Right lobe of liver (tissue), 6 donors: ENCODE measurements around the gene NUCKS1. TPM values are rescaled to one million over a fixed set of nuclear protein-coding genes. Genes with fewer than 3 reads are reported as not detected.

ENCODE experiments used
- ATAC-seq, 4 donors: fragments of 200-7000 bp; cut with Tn5 transposase; one replicate each; pipeline ENCODE4 v1.9.1; 2020; ENCODE audit warnings: mild to moderate bottlenecking in 4 of 4, moderate library complexity in 4 of 4
- DNase-seq, 3 donors: peaks; one replicate each; pipeline ENCODE4 v3.0.0-alpha.2; 2020
- H3K27ac ChIP-seq, 3 donors: fragments of 200-600 bp; one replicate each; pipeline ENCODE4 v1.8.0; 2022
- H3K27me3 ChIP-seq, 2 donors: fragments of 200-600 bp; one replicate each; pipeline ENCODE4 v1.8.0; 2022
- H3K36me3 ChIP-seq, 4 donors: fragments of 200-600 bp; sonication (generic) in 1 of 4; one replicate each; pipeline versions ENCODE4 v1.5.1 to v1.8.0; 2017 to 2022; ENCODE audit warnings: control low read depth in 1 of 4
- H3K4me1 ChIP-seq, 4 donors: fragments of 200-600 bp; sonication (generic) in 1 of 4; one replicate each; pipeline versions ENCODE4 v1.5.1 to v1.8.0; 2017 to 2022; ENCODE audit warnings: control low read depth in 1 of 4
- H3K4me3 ChIP-seq, 3 donors: fragments of 200-600 bp; one replicate each; pipeline ENCODE4 v1.8.0; 2022
- H3K9me3 ChIP-seq, 4 donors: fragments of 200-600 bp; sonication (generic) in 1 of 4; one replicate each; pipeline versions ENCODE4 v1.5.1 to v1.8.0; 2017 to 2022; ENCODE audit warnings: control low read depth in 1 of 4
- CTCF ChIP-seq, 4 donors: fragments of 200-600 bp in 3 of 4; fragments of 450-650 bp in 1 of 4; IDR thresholded peaks; one replicate each; pipeline versions ENCODE4 v1.5.1 to v1.8.0; 2016 to 2022; ENCODE audit warnings: antibody characterized with exemption in 4 of 4, mild to moderate bottlenecking in 2 of 4
- POLR2A ChIP-seq: fragments of 450-650 bp; IDR thresholded peaks from one replicate; pipeline ENCODE4 v1.6.1; 2017; ENCODE audit warnings: antibody characterized with exemption, mild to moderate bottlenecking
- WGBS: methylation state at CpG from one replicate; pipeline ENCODE4 v1.1.6; 2018; ENCODE audit warnings: low coverage, low lambda C conversion rate; ENCODE audit not compliant: insufficient coverage; ENCODE audit errors: missing lambda C conversion rate; 5-methylcytosine and 5-hydroxymethylcytosine counted together
- intact Hi-C, 2 donors: fragments of 100-400 bp; cut with DNase I; formaldehyde crosslinking; loops; one replicate each; pipeline versions ENCODE4 v1.11.2 to v1.14.1; 2022
- total RNA-seq, 6 experiments: library from RNA; depleted of rRNA in 2 of 6; stranded (reverse); fragments of >200 nt in 2 of 6; fragmentation: NEBNext Ultra II Directional in 3 of 6; extraction: Animal tissue kit (Norgen Biotek cat#: 25700) in 3 of 6; gene quantifications; one replicate each; pipeline versions ENCODE4 v1.1.0 to v1.2.4, GENCODE V29; 2016 to 2023
- donor health status: DM: no; HTN: yes; CAD: no.
- donor health status: DM: no; HTN: no; CAD: no.
- donor health status: DM: no; HTN: no; CAD: no.
- donor health status: DM: no; HTN: yes; CAD: no.
- donor health status: DM: no; HTN: yes; CAD: no.

The NUCKS1 gene
- total RNA-seq, 6 experiments from 2014 or later, result 32.8 to 91.1 (median 68.6) TPM

GRCh38 chr1:205775015-205775716 lies 25.2 kb upstream of the NUCKS1 start, which contains the start of gene RAB29:
Gene RAB29, minus strand, starts transcription at chr1:205775482. Its CDS starts 526 bp downstream, at chr1:205774956.
- no peaks in the 10 kb centered on the region for H3K27me3 ChIP-seq
- TF ChIP-seq CTCF (IDR thresholded peaks at IDR 0.05), result no peak
- peak; percentile 50 for TF ChIP-seq POLR2A
- DNase-seq, result peak; percentile 79 to 86 (median 83)
- no peaks in the 10 kb centered on the region for H3K9me3 ChIP-seq
- H3K36me3 ChIP-seq, result peaks cover 0 to 4% (median under 1%) of the 10 kb centered on the region in 4 donors
- peak within 1 kb of the TSS; percentile 62 to 80 (median 77) for H3K4me3 ChIP-seq
- intact Hi-C loops, result no loop called here
- under 1% methylated on average over 20 of the region's 40 CpGs for WGBS
- H3K4me1 ChIP-seq, result no peaks in the 10 kb centered on the region
- peak; percentile 96 to 98 (median 98) for ATAC-seq
- H3K27ac ChIP-seq, result peak within 1 kb of the TSS; percentile 54 to 78 (median 56)

- intact Hi-C loops, result no loop called here
- H3K36me3 ChIP-seq, result peaks cover 0 to 6% (median under 1%) of the 10 kb centered on the region in 4 donors
- H3K4me1 ChIP-seq, result no peaks in the 10 kb centered on the region
- H3K4me3 ChIP-seq, result peak overlapping the region; percentile 62 to 80 (median 77)
- TF ChIP-seq CTCF (IDR thresholded peaks at IDR 0.05) (no peak), POLR2A (no peak)
- no peaks in the 10 kb centered on the region for H3K27me3 ChIP-seq
- H3K27ac ChIP-seq, result peak overlapping the region; percentile 54 to 78 (median 56)
- DNase-seq (peak in 1 of 3 donors; percentile 26), ATAC-seq (peak; percentile 34 to 50 (median 45))
- WGBS, result 19% methylated on average over 21 of the region's 36 CpGs
- H3K9me3 ChIP-seq, result no peaks in the 10 kb centered on the region
Observed at GRCh38 chr1:205774198-205775014, 24.4 kb upstream of the NUCKS1 start.

- Histone ChIP-seq H3K27ac (no peak overlapping the region), H3K4me3 (no peak overlapping the region), H3K9me3 (no peaks in the 10 kb centered on the region), H3K36me3 (peaks cover 0 to 6% (median under 1%) of the 10 kb centered on the region in 4 donors), H3K4me1 (no peaks in the 10 kb centered on the region), H3K27me3 (no peaks in the 10 kb centered on the region)
- ATAC-seq (no peak), DNase-seq (no peak)
- WGBS, result 85% methylated on average over 2 of the region's 2 CpGs
- intact Hi-C loops, result no loop called here
- TF ChIP-seq POLR2A (no peak), CTCF (IDR thresholded peaks at IDR 0.05) (no peak)
Observed at GRCh38 chr1:205772607-205773032, 22.6 kb upstream of the NUCKS1 start.

GRCh38 chr1:205770618-205771017 lies 20.6 kb upstream of the NUCKS1 start:
- Histone ChIP-seq H3K36me3 (peaks cover 0 to 6% (median under 1%) of the 10 kb centered on the region in 4 donors), H3K4me1 (no peaks in the 10 kb centered on the region), H3K4me3 (no peak overlapping the region), H3K27me3 (no peaks in the 10 kb centered on the region), H3K9me3 (no peaks in the 10 kb centered on the region), H3K27ac (no peak overlapping the region)
- no peak for TF ChIP-seq CTCF (IDR thresholded peaks at IDR 0.05)
- no peak for TF ChIP-seq POLR2A
- intact Hi-C loops, result no loop called here
- 90% methylated on average over 4 of the region's 4 CpGs for WGBS
- DNase-seq (no peak), ATAC-seq (no peak)
